Breast epithelium (tissue), 4 donors: ENCODE data around the gene SYCP2L. TPM values are rescaled to one million over a fixed set of nuclear protein-coding genes. Genes with fewer than 3 reads are reported as not detected.
"Not testable (repeated sequence)": the region's sequence is repeated elsewhere in the genome, so short reads cannot be mapped to it uniquely, and the experiment has no call there.

Experiments used
- DNase-seq, 2 donors: peaks; one replicate each; pipeline ENCODE4 v3.0.0-alpha.2; 2019; ENCODE audit warnings: low spot score in 2 of 2
- H3K27ac ChIP-seq, 2 donors: fragments of 200-600 bp; sonication (generic) in 1 of 2; one replicate each; pipeline ENCODE4 v1.5.1; 2016 to 2019; ENCODE audit warnings: mild to moderate bottlenecking in 1 of 2
- H3K27me3 ChIP-seq, 2 donors: fragments of 200-600 bp; sonication (generic) in 1 of 2; one replicate each; pipeline versions ENCODE4 v1.5.1 to v1.6.0; 2017 to 2019; ENCODE audit warnings: control low read depth in 1 of 2, mild to moderate bottlenecking in 1 of 2
- H3K36me3 ChIP-seq: fragments of 200-600 bp; one replicate; pipeline ENCODE4 v1.5.1; 2019
- H3K4me1 ChIP-seq, 2 donors: fragments of 200-600 bp; sonication (generic); one replicate each; pipeline ENCODE4 v1.5.1; 2016 to 2019; ENCODE audit warnings: control low read depth in 1 of 2
- H3K4me3 ChIP-seq, 3 donors: fragments of 200-600 bp; sonication (generic); 1 replicate in 2 of 3; 2 replicates in 1 of 3; pipeline ENCODE4 v1.5.1; 2016 to 2019; ENCODE audit warnings: mild to moderate bottlenecking in 3 of 3, moderate library complexity in 2 of 3
- H3K9me3 ChIP-seq, 2 donors: fragments of 200-600 bp; sonication (generic) in 1 of 2; one replicate each; pipeline ENCODE4 v1.5.1; 2016 to 2019; ENCODE audit warnings: control low read depth in 1 of 2
- POLR2A ChIP-seq: fragments of 450-650 bp; IDR thresholded peaks from one replicate; pipeline ENCODE4 v1.6.1; 2016; ENCODE audit warnings: antibody characterized with exemption, mild to moderate bottlenecking, moderate library complexity
- POLR2AphosphoS5 ChIP-seq, 3 donors: sonication (generic); formaldehyde crosslinking; IDR thresholded peaks; one replicate each; pipeline ENCODE4 v1.6.1; 2017; ENCODE audit warnings: antibody characterized with exemption in 3 of 3
- intact Hi-C: fragments of 100-400 bp; cut with DNase I; formaldehyde crosslinking; loops from one replicate; pipeline ENCODE4 v1.15.1; 2023; ENCODE audit warnings: low total_unique reads
- total RNA-seq, 3 donors: library from RNA; depleted of rRNA; stranded (reverse); fragments of >200 nt; gene quantifications; one replicate each; pipeline ENCODE4 v1.1.0, GENCODE V29; 2016
- TF ChIP-seq, protein P1 (sequence below), 3 donors: fragments of 450-650 bp; IDR thresholded peaks; one replicate each; pipeline ENCODE4 v1.5.1; 2016 to 2017; ENCODE audit warnings: antibody characterized with exemption in 3 of 3, mild to moderate bottlenecking in 3 of 3, moderate library complexity in 3 of 3

Gene SYCP2L
- total RNA-seq, 3 donors from 2014 or later, result 1.8 to 2.2 (median 2.0) TPM

DNA sequence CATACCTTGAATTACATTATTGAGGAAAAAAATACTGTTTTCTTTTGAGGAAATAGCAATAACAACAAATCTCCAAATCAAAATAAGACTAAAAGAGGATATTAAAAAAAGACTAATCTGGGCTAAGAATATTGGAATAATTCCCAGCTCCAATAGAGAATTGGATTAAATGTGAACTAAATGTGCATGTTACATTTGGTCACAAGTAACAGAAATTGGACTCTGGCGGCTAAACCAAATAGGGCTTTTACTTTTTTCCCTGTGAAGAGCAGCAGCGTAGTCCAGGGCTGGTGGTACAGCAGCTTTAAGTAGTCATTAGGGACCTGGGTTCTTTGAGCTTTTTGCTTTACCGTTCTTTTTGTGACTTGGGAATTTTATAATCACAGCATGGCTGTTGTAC, 85.3 kb downstream of the SYCP2L start:
- Histone ChIP-seq H3K4me3 (no peak overlapping the region), H3K27me3 (no peaks in the 10 kb centered on the region), H3K27ac (no peak overlapping the region), H3K9me3 (no peaks in the 10 kb centered on the region), H3K4me1 (no peaks in the 10 kb centered on the region), H3K36me3 (no peaks in the 10 kb centered on the region)
- intact Hi-C loops, result no loop called here
- TF ChIP-seq POLR2A (no peak), POLR2AphosphoS5 (IDR thresholded peaks at IDR 0.05) (no peak)
- TF ChIP-seq, protein P1, sequence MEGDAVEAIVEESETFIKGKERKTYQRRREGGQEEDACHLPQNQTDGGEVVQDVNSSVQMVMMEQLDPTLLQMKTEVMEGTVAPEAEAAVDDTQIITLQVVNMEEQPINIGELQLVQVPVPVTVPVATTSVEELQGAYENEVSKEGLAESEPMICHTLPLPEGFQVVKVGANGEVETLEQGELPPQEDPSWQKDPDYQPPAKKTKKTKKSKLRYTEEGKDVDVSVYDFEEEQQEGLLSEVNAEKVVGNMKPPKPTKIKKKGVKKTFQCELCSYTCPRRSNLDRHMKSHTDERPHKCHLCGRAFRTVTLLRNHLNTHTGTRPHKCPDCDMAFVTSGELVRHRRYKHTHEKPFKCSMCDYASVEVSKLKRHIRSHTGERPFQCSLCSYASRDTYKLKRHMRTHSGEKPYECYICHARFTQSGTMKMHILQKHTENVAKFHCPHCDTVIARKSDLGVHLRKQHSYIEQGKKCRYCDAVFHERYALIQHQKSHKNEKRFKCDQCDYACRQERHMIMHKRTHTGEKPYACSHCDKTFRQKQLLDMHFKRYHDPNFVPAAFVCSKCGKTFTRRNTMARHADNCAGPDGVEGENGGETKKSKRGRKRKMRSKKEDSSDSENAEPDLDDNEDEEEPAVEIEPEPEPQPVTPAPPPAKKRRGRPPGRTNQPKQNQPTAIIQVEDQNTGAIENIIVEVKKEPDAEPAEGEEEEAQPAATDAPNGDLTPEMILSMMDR (IDR thresholded peaks at IDR 0.05), result no peak
- no peak for DNase-seq

DNA sequence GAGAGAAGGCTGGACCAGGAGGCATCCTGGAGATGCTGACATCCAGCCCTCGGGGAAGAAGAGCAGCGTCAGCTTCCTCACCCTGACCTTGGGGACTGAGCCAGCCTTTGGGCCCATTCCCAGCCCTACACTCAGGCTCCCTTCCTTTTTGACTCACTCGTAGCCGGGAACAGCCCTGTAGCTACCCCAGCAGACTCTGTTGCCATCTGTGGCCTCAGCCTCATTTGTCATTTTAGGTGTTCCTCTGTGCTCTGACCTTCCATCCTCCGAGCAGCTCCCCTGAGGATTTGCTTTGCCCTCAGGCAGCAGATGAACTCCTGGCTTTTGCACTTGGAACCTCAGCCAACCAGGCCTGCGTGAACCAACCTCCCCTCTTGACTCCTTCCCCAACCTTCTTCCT, 89.7 kb downstream of the SYCP2L start:
- intact Hi-C loops, result loop anchor here (5.0 kb wide), 1 partner anchor 941 kb away; no protein-coding TSS in a partner anchor
- no peaks in the 10 kb centered on the region for H3K36me3 ChIP-seq
- TF ChIP-seq POLR2A (no peak), POLR2AphosphoS5 (IDR thresholded peaks at IDR 0.05) (no peak)
- TF ChIP-seq, protein P1 (IDR thresholded peaks at IDR 0.05), result no peak
- no peaks in the 10 kb centered on the region for H3K4me1 ChIP-seq
- DNase-seq, result no peak
- no peak overlapping the region for H3K4me3 ChIP-seq
- H3K27ac ChIP-seq, result no peak overlapping the region
- no peaks in the 10 kb centered on the region for H3K27me3 ChIP-seq
- no peaks in the 10 kb centered on the region for H3K9me3 ChIP-seq

DNA sequence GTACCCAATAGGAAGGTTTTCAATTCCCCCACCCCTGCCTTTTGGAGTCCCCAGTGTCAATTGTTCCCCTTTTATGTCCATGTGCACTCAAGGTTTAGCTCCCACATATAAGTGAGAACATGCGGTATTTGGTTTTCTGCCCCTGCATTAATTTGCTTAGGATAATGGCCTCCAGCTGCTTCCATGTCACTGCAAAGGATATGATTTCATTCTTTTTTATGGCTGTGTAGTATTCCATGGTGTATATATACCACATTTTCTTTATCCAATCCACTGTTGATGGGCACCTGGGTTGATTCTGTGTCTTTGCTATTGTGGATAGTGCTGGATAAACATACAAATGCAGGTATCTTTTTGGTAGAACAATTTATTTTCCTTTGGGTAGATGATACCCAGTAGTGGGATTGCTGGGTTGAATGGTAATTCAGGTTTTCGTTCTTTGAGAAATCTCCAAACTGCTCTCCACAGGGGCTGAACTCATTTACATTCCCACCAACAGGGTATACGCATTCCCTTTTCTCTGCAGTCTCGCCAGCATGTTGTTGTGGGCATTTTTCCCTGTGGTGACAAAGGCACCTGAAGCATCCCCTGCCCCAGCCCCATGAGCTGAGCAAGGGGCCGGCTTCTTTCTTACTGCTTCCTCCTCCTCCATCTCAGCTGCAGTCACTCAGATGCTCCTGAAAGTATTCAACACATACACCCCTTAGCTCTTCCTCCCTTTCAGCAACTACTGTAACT, 90.5 kb downstream of the SYCP2L start:
- H3K4me1 ChIP-seq, result no peaks in the 10 kb centered on the region
- no peaks in the 10 kb centered on the region for H3K27me3 ChIP-seq
- TF ChIP-seq POLR2A (no peak), POLR2AphosphoS5 (IDR thresholded peaks at IDR 0.05) (no peak)
- TF ChIP-seq, protein P1 (IDR thresholded peaks at IDR 0.05), result no peak
- H3K9me3 ChIP-seq, result no peaks in the 10 kb centered on the region
- intact Hi-C loops, result loop anchor here (5.0 kb wide), 1 partner anchor 940 kb away; no protein-coding TSS in a partner anchor
- no peaks in the 10 kb centered on the region for H3K36me3 ChIP-seq
- no peak overlapping the region for H3K4me3 ChIP-seq
- DNase-seq, result no peak
- H3K27ac ChIP-seq, result no peak overlapping the region

- TF ChIP-seq, protein P1 (IDR thresholded peaks at IDR 0.05), result no peak
- TF ChIP-seq POLR2AphosphoS5 (IDR thresholded peaks at IDR 0.05) (no peak), POLR2A (no peak)
- Histone ChIP-seq H3K27ac (no peak overlapping the region), H3K27me3 (no peaks in the 10 kb centered on the region), H3K4me1 (no peaks in the 10 kb centered on the region), H3K9me3 (no peaks in the 10 kb centered on the region), H3K36me3 (no peaks in the 10 kb centered on the region), H3K4me3 (no peak overlapping the region)
- DNase-seq, result no peak
- intact Hi-C loops, result loop anchor here (5.0 kb wide), 1 partner anchor 938 kb away; no protein-coding TSS in a partner anchor
Observed at GRCh38 chr6:10979603-10980002, 92.8 kb downstream of the SYCP2L start.

GRCh38 chr6:10981409-10981808, 94.6 kb downstream of the SYCP2L start:
- no peak for TF ChIP-seq POLR2AphosphoS5 (IDR thresholded peaks at IDR 0.05)
- TF ChIP-seq, protein P1 (IDR thresholded peaks at IDR 0.05), result no peak
- no peak for TF ChIP-seq POLR2A
- Histone ChIP-seq H3K9me3 (no peaks in the 10 kb centered on the region), H3K27me3 (no peaks in the 10 kb centered on the region), H3K27ac (no peak overlapping the region), H3K4me1 (no peaks in the 10 kb centered on the region), H3K4me3 (no peak overlapping the region), H3K36me3 (no peaks in the 10 kb centered on the region)
- intact Hi-C loops, result no loop called here
- no peak for DNase-seq

- intact Hi-C loops, DNase-seq, H3K36me3 ChIP-seq, H3K4me1 ChIP-seq, H3K9me3 ChIP-seq, H3K27me3 ChIP-seq, H3K27ac ChIP-seq, H3K4me3 ChIP-seq: not testable (repeated sequence)
Observed at GRCh38 chr6:10984959-10985358, 98.1 kb downstream of the SYCP2L start.
